Neuron (in vitro differentiated cells): Measurements from ENCODE around the gene NRXN3.

Experiments used
- H2AFZ ChIP-seq: one replicate; pipeline ENCODE4 v1.6.1; 2013; ENCODE audit warnings: low read depth, mild to moderate bottlenecking, inconsistent platforms, low read length, moderate library complexity
- H3K27me3 ChIP-seq: one replicate; pipeline ENCODE4 v1.6.1; 2013; ENCODE audit warnings: low read length; ENCODE audit not compliant: insufficient read depth
- H3K36me3 ChIP-seq: one replicate; pipeline ENCODE4 v1.6.1; 2013; ENCODE audit warnings: low read length; ENCODE audit not compliant: insufficient read depth
- H3K4me1 ChIP-seq: one replicate; pipeline ENCODE4 v1.6.1; 2013; ENCODE audit warnings: low read length; ENCODE audit not compliant: insufficient read depth
- H3K4me3 ChIP-seq: 2 replicates; pipeline ENCODE4 v1.5.1; 2013; ENCODE audit warnings: mild to moderate bottlenecking, low read length, moderate library complexity
- H3K9me3 ChIP-seq: one replicate; pipeline ENCODE4 v1.6.1; 2013; ENCODE audit warnings: low read length

Gene NRXN3

DNA sequence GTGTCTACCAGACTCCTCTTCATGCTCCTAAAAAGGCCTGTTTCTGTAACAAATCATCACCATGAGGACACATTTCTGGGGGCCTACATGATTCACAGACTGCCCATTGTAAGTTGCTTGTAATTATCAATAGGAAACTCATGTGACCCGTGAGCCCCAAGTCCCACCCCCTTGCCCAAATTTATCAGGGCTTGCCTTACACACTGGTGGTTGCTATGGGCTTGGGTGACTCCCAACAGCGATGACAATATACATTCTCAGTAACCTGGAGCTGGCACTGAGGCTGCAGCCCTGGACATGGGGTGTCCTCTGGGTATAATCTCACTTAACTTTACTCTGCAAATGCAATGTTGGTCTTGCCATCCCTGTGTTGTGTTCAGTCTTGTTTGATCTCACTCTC is 149.2 kb downstream of the NRXN3 start:
- no peak overlapping the region for H3K4me3 ChIP-seq
- no peaks in the 10 kb centered on the region for H3K4me1 ChIP-seq
- no peaks in the 10 kb centered on the region for H3K36me3 ChIP-seq
- no peaks in the 10 kb centered on the region for H3K9me3 ChIP-seq
- no peaks in the 10 kb centered on the region for H3K27me3 ChIP-seq
- H2AFZ ChIP-seq = no peak overlapping the region

DNA sequence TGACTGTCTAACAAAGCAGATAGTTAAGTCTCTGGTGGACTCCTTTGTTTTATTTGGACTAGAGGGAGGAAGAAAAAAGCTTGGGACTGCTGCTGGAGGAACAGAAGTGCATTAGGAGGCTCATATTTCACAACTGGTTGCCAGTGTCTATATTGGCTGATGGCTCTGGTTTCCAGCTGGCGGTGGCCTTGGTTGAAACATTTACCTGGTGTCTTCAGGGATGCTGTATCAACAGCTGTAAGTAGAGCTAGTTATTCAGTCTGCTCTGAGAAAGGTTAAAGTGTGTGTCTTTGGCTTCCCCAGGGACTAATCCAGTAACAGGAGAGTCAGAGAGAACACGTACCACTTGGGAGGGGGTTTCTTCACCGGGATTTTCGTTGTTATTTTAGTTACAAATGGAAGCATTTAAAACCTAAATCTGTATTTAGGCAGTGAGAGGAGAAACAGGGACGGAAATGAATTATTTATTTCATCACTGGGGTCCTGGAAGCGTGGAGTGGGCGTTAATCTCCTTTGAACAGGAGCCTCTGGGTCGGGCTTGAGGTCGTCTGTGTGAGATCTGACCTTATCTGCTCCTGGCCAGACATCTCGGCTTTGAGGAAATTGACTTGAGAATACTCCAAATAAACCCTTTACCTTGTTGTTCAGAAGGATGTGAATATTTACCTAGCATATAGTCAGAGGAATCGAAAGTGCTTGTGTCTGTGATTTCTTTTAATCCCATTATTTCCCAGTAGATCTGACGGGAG is 149.9 kb downstream of the NRXN3 start:
- no peaks in the 10 kb centered on the region for H3K4me1 ChIP-seq
- no peaks in the 10 kb centered on the region for H3K27me3 ChIP-seq
- no peaks in the 10 kb centered on the region for H3K36me3 ChIP-seq
- no peak overlapping the region for H2AFZ ChIP-seq
- no peaks in the 10 kb centered on the region for H3K9me3 ChIP-seq
- H3K4me3 ChIP-seq = no peak overlapping the region

DNA sequence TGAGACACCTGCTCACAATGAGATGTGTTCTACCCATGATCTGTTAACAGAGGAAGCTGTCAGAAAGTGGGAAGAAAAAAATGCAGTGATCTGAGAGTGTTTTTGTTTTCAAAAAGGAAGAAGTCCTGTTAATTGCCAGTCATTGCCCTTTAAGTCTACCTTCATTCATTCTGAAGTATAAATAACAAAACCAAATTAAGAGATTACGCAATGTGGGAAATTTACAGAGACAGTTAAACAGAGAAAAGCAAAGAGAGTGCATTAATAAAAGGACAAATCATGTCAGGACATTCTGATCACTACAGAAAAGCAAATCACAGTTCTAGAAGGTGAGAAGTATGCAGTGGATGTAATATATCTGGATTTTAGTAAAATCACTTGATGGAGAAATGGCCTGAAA is 154.2 kb downstream of the NRXN3 start:
- Histone ChIP-seq H2AFZ (no peak overlapping the region), H3K4me1 (no peaks in the 10 kb centered on the region), H3K27me3 (no peaks in the 10 kb centered on the region), H3K9me3 (no peaks in the 10 kb centered on the region), H3K36me3 (no peaks in the 10 kb centered on the region), H3K4me3 (no peak overlapping the region)

DNA sequence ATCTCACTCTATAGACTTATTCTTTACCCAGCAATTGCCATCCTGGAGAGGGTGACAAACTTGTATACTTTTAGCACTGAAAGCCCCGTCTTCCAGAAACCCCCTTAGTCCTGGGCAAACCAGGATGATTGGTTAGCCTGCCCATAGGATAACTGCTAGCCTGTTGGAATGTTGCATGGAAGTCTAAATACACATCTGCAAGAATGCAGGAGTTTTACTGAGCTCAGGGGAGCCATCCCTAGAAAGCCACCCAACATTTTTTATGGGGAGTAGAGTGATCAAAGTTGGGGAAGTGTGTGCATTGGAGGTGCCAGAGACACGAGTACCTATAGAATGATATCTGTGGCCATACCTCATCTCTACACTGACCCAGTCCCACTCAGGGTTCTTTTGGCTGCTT is 155.7 kb downstream of the NRXN3 start:
- Histone ChIP-seq H3K4me1 (no peaks in the 10 kb centered on the region), H3K4me3 (no peak overlapping the region), H2AFZ (no peak overlapping the region), H3K9me3 (no peaks in the 10 kb centered on the region), H3K27me3 (no peaks in the 10 kb centered on the region), H3K36me3 (no peaks in the 10 kb centered on the region)

DNA sequence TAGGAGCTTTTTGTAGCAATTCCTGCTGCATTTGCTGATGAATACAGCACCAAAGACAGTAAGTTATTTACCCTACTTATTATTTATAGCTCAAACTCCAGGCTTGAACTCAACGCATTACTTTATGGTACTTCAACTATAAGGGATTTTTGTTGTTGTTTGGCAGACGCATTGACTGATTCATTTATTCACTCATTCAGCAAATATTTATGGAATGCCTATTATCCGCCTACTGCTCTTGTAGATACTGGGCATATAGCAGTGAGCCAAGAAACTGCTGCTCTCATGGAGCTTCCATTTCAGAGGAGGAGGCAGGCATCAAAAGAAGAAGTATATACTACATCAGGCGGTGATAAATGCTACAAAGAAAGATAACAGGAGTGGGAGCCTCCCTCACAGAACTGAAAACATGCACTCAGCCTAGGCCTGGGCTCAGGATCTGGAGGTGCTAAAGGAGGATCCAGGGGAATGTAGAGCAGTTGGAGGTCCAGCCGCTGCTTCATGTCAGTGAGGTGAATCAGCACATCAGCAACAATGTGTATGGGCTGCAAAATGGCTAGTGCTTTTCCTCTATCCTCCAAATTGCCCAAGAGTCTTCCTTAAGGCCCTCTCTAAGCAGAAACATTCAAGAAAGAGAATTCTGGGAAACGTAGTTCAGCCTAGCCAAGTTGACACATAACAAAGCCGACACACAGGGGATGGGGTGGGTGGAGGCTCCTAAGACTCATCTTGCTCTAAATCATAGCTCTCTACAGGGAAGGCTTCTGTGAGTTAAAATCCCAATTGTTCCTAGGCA is 157.5 kb downstream of the NRXN3 start:
- Histone ChIP-seq H3K36me3 (no peaks in the 10 kb centered on the region), H2AFZ (no peak overlapping the region), H3K9me3 (no peaks in the 10 kb centered on the region), H3K27me3 (no peaks in the 10 kb centered on the region), H3K4me3 (no peak overlapping the region), H3K4me1 (no peaks in the 10 kb centered on the region)

DNA sequence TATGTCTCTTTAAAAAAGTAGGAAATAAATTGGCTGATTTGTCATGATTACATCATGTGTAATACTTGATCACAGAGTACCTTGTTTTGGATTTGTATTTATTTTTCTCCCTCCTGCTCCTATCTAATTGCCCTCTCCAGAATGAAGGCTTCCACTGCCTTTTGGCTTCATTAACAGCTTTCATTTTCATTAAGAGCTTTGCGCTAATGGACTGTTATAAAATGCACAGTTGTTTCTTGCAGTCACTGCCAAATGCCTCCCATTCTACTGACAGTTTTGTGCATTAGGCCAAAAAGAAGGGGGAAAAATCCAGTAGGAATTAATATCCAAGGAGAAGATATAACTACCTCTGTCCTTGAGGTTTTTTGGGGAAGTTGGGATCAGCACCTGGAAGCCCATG is 159.2 kb downstream of the NRXN3 start:
- no peaks in the 10 kb centered on the region for H3K9me3 ChIP-seq
- no peak overlapping the region for H3K4me3 ChIP-seq
- H3K36me3 ChIP-seq = no peaks in the 10 kb centered on the region
- H3K27me3 ChIP-seq = no peaks in the 10 kb centered on the region
- no peak overlapping the region for H2AFZ ChIP-seq
- no peaks in the 10 kb centered on the region for H3K4me1 ChIP-seq

DNA sequence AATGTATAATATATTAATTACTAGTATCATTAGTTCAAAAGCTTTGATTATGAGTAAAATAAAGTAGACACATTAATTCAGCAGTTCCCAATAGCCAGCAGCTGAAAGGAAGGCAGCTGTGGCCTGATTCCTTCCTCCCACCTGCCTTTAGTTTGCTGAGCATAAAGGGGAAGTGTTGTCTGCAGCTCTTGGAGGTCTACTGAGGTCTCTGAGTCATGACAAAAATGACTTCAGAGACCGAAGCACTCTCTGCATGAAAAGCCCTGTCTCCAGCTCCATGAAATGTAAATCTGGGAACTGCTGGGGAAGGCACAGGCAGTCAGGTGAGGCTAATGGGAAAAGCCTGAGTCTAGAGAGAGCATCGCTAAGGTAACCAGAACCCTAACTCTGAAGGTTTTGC is 165.4 kb downstream of the NRXN3 start:
- Histone ChIP-seq H3K4me3 (no peak overlapping the region), H3K27me3 (no peaks in the 10 kb centered on the region), H3K9me3 (no peaks in the 10 kb centered on the region), H3K4me1 (no peaks in the 10 kb centered on the region), H2AFZ (no peak overlapping the region), H3K36me3 (no peaks in the 10 kb centered on the region)

DNA sequence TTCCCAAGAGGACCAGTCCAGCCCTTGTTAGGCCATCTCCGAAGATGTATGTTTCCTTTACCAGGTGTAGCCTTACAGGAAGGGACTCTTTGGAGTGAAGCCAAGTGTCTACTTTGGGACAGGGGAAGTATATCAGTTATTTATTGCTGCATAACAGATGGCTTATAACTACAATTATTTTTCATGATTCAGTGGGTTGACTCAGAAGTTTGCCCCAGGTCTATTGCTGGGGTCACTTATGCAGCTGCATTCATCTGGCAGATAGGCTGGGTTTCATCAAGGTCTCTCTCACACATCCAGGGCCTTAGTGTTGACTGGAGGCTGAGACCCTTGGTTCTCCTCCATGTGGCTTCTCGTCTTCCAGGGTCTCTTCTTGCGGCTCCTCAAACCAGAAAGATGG is 170.1 kb downstream of the NRXN3 start:
- no peaks in the 10 kb centered on the region for H3K9me3 ChIP-seq
- no peaks in the 10 kb centered on the region for H3K36me3 ChIP-seq
- no peak overlapping the region for H2AFZ ChIP-seq
- H3K27me3 ChIP-seq = peaks cover 3% of the 10 kb centered on the region
- no peak overlapping the region for H3K4me3 ChIP-seq
- no peaks in the 10 kb centered on the region for H3K4me1 ChIP-seq

DNA sequence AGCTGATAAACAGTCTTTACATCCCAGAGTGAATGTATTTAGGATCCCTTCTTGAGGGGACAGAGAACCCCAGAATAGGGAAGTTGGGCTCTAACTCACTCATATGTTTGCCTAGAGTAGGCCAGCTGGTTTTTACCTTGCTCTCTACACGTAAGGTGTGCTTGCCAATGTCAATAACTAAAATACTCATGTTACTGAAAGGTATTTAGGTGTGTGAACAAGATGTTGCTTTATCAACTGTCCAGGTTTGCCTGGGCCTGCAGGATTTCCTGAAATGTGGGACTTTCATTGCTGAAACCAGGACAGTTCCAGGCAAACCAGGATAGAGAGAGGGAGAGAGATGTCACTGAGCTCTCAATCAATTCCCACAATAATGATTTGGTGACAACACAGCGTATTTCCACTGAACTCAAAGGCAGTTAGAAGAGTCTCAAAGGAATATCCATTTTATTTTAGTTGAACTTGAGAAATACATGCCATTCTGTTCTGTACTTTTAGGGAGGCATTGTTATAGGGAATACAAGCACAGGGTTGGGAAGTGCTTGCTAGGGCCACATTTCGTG is 171.7 kb downstream of the NRXN3 start:
- no peaks in the 10 kb centered on the region for H3K36me3 ChIP-seq
- no peak overlapping the region for H3K4me3 ChIP-seq
- H3K27me3 ChIP-seq = peaks cover 3% of the 10 kb centered on the region
- no peaks in the 10 kb centered on the region for H3K4me1 ChIP-seq
- H2AFZ ChIP-seq = no peak overlapping the region
- H3K9me3 ChIP-seq = no peaks in the 10 kb centered on the region

DNA sequence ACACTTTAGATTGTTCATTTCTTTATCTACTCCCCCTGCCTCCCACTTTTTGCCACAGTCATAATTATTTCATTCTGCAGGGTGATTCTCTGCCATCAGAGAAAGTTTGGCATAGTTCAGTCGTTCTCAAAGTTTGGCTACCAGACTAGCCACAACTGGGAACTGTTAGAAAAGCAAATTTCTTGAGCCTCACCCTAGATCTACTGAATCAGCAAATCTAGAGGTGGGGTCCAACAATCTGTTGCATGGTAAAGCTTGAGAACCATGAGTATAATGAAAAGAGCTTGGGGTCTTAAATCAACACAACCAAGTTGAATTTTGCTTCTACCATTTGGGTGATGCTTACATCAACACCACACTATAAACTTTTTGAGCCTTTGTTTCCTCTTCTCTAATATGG is 172.7 kb downstream of the NRXN3 start:
- Histone ChIP-seq H3K27me3 (peaks cover 3% of the 10 kb centered on the region), H3K9me3 (no peaks in the 10 kb centered on the region), H3K36me3 (no peaks in the 10 kb centered on the region), H3K4me3 (no peak overlapping the region), H2AFZ (no peak overlapping the region), H3K4me1 (no peaks in the 10 kb centered on the region)

DNA sequence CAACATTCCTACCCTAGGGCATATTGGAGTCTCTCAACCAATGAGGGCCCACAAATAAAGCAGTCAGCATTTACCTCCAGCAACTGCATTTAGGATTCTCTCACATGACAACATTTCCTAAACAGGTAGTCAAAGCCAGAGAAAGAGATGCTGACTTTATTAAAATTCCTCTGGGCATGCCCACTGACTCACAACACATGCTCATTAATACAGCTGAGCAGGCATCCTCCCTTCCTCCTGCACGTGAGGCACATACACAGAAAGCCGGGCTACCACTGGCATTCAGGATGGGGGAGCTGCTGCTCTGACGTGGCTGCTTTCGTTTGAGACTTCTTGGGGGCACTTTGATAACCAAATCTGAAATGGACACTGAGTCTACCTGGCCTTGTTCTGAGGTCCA is 174.1 kb downstream of the NRXN3 start:
- H3K9me3 ChIP-seq = no peaks in the 10 kb centered on the region
- H3K27me3 ChIP-seq = peaks cover 3% of the 10 kb centered on the region
- no peaks in the 10 kb centered on the region for H3K36me3 ChIP-seq
- no peak overlapping the region for H2AFZ ChIP-seq
- no peaks in the 10 kb centered on the region for H3K4me1 ChIP-seq
- H3K4me3 ChIP-seq = no peak overlapping the region

DNA sequence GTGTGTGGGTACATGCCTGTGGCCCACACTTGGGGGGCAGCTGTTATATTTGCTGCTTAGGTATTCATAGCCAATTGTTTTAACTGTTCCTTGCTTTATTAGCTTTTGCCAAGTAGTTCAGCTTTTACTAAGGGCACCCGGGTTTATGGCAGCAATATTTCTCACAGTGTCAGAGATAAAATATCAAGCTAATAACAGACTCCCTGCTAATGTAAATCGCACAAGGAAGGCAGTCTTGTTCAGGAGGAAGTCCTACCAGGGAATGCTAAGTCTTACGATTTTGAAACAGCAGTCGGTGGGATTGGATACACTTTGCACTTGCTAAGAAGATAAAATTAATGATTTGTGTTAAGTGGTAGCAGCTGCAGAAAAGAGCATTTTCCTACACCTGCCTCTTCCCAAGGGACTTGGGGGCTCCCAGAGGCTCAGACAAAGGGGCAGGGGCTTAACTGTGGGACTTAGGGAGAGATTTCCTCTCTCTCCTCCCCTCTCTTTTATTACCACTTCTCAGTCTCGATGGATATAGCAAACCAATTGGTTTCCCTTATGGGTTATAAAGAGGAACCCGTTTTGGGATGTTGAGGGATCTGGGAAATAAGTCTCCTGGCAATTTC is 175.1 kb downstream of the NRXN3 start:
- no peak overlapping the region for H3K4me3 ChIP-seq
- peaks cover 3% of the 10 kb centered on the region for H3K27me3 ChIP-seq
- no peaks in the 10 kb centered on the region for H3K9me3 ChIP-seq
- no peaks in the 10 kb centered on the region for H3K36me3 ChIP-seq
- no peaks in the 10 kb centered on the region for H3K4me1 ChIP-seq
- H2AFZ ChIP-seq = no peak overlapping the region

DNA sequence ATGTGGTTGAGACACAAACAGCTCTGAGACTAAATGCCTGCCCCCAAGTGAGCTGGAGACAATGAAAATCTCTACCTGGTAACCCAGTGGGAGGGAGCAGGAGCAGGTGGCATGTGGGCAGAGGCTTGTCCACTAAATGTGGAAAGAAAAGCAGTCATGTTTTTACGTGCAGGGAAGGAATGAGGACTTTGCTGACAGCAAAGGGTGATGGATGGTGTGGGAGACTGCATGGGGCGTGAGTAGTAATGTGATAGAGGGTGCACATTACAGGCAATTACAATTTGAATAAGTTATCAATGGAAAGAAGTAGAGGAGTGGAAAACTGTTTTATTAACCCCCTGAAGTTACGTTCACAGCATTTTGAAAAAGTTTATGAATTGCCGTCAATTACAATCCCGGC is 176.6 kb downstream of the NRXN3 start:
- H3K27me3 ChIP-seq = peaks cover 3% of the 10 kb centered on the region
- H3K36me3 ChIP-seq = no peaks in the 10 kb centered on the region
- H2AFZ ChIP-seq = no peak overlapping the region
- no peak overlapping the region for H3K4me3 ChIP-seq
- no peaks in the 10 kb centered on the region for H3K4me1 ChIP-seq
- H3K9me3 ChIP-seq = no peaks in the 10 kb centered on the region
